H54 (cell line): ENCODE data around the gene DDX3X.
"Not testable (repeated sequence)": the region's sequence is repeated elsewhere in the genome, so short reads cannot be mapped to it uniquely, and the experiment has no call there.

Experiments
- DNase-seq: peaks from one replicate; pipeline ENCODE4 v3.0.0; 2011; ENCODE audit warnings: low spot score, mixed read lengths; ENCODE audit not compliant: insufficient read length
- FAIRE-seq: peaks from 3 replicates; lab custom pipeline; 2011; peaks lifted over from hg19 to GRCh38; lab: Jason Lieb, UNC
- POLR2A ChIP-seq: IDR thresholded peaks from 2 replicates; pipeline ENCODE4 v1.6.1; 2011; ENCODE audit warnings: low read depth, mild to moderate bottlenecking, low read length

DDX3X gene

GRCh38 chrX:41397768-41398167 is 63.8 kb downstream of the DDX3X start:
- DNase-seq (no peak), FAIRE-seq (no peak)
- no peak for TF ChIP-seq POLR2A

GRCh38 chrX:41402556-41402955 is 68.6 kb downstream of the DDX3X start:
- DNase-seq, FAIRE-seq: not testable (repeated sequence)

- FAIRE-seq: no peak
- no peak for DNase-seq
- TF ChIP-seq POLR2A: no peak
Measured at GRCh38 chrX:41405551-41405950, 71.6 kb downstream of the DDX3X start.

- TF ChIP-seq POLR2A: no peak
- FAIRE-seq (no peak), DNase-seq (no peak)
Measured at GRCh38 chrX:41406201-41406600, 72.2 kb downstream of the DDX3X start.

GRCh38 chrX:41407816-41408215 is 73.9 kb downstream of the DDX3X start:
- TF ChIP-seq POLR2A: no peak
- no peak for FAIRE-seq
- DNase-seq: no peak

GRCh38 chrX:41408576-41408975 is 74.6 kb downstream of the DDX3X start:
- no peak for FAIRE-seq
- TF ChIP-seq POLR2A: no peak

DNA sequence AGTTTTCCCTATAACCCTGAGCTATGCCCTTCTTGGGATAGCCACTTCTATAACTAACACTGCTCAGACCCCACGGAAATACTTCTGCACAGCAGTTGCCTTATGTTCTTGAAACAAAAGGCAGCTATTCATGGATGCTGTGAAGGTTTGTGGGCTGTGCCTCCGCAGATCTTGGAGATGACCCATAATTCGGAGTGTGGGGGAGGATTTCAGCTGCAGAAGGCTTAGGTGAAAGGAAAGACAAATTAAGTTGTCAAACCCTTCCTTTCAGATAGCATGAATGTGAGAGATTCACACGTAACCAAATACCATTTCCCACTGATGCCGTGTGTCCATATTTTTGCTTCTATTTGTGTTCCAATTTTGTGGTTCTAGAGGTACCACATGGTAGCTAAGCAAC is 75.0 kb downstream of the DDX3X start:
- FAIRE-seq: no peak
- TF ChIP-seq POLR2A: no peak
- DNase-seq: no peak

More at GRCh38 chrX:41408576-41408975, 74.6 kb downstream of the DDX3X start:
- DNase-seq: no peak

DNA sequence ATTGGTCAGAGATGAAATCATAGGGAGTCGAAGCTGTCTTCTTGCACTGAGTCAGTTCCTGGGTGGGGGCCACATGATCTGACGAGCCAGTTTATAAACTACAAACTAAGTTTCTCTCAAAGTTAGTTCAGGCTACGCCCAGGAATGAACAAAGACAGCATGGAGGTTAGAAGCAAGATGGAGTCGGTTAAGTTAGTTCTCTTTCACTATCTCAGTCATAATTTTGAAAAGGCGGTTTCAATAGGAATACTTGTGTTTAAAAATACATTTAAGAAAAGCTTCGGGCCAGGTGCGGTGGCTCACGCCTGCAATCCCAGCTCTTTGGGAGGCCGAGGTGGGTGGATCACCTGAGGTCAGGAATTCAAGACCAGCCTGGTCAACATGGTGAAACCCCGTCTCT is 77.3 kb downstream of the DDX3X start:
- not testable (repeated sequence) for FAIRE-seq, DNase-seq

GRCh38 chrX:41412261-41413081 is 78.5 kb downstream of the DDX3X start:
- DNase-seq (no peak), FAIRE-seq (no peak)
- TF ChIP-seq POLR2A: no peak
